Hematopoietic multipotent progenitor cell treated with erythropoietin and hydrocortisone succinate and interleukin-3 and kit ligand, for 4 days (in vitro differentiated cells): ENCODE results near the gene PPP4R1.

Experiments
- DNase-seq: peaks from one replicate; pipeline ENCODE4 v3.0.0-alpha.2; 2015

Gene PPP4R1

GRCh38 chr18:9581667-9582066 is 32.7 kb downstream of the PPP4R1 start:
- no peak for DNase-seq

GRCh38 chr18:9578306-9578705 is 36.1 kb downstream of the PPP4R1 start:
- DNase-seq = no peak

DNA sequence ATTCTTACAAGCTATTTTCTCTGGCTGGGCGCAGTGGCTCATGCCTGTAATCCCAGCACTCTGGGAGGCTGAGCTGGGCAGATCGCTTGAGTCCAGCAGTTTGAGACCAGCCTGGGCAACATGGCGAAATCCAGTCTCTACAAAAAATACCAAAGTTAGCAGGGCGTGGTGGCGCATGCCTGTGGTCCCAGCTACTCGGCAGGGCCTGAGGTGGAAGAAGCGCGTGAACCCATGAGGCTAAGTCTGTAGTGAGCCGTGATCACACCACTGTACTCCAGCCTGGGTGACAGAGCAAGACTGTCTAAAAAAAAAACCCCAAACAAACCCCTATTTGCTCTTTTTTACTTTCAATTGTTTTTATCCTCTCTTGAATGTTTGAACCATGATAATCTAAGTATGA is 37.0 kb downstream of the PPP4R1 start:
- DNase-seq = peak; percentile 8

DNA sequence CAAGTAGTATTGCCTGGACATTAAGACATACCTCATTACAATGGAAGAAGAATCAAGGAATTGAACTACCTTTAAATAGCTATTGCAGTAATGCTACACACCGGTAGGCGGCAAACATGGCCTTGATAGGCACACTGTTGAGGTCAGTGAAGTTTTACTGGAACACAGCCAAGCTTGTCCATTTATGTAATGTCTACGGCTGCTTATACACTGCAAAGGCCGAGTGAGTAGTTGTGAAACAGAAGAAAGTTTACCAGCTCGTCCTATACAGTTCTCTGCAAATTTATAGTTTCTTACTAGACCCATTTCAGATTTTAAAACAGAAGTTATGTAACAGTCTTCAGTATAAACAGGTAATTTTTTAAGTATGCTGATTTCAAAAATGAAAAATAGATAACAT is 38.8 kb downstream of the PPP4R1 start:
- DNase-seq = peak; percentile 92

- DNase-seq = no peak
Measured at GRCh38 chr18:9574473-9575115, 39.8 kb downstream of the PPP4R1 start.

GRCh38 chr18:9571546-9571945 is 42.8 kb downstream of the PPP4R1 start:
- no peak for DNase-seq

- DNase-seq = no peak
Measured at GRCh38 chr18:9570255-9570654, 44.1 kb downstream of the PPP4R1 start.

DNA sequence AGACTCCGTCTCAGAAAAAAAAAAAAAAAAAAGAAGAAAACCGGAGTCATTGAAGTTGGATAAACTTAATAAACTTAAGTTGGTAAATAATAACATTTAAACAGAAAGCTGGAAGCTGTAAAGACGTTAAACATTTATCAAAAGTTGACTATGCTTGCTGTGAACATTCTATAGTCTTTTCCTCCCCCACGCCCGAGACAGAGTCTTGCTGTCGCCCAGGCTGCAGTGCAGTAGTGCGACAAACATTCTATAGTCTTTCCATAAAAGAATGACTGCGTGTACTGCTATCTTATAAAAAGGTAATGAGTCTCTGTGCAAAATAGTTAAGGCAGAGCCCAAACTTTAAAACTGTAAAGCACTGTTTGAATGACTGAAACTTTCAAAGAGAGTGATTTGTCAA is 45.2 kb downstream of the PPP4R1 start:
- no peak for DNase-seq

DNA sequence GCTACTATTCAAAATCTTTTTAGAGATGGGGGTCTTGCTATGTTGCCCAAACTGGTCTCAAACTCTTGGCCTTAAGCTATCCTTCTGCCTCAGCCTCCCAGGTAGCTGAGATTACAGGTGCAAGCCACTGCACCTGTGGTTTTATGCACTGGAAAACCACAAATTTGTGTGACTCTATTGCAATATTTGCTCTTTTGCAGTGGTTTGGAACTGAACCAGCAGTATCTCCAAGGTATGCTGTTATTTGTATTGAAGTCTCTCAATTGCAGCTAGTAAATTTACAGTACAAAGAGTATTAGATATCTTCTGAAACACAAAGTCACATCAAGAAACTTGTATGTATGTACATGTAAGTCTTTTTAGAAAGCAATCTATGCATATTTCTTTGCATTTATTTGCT is 46.2 kb downstream of the PPP4R1 start:
- no peak for DNase-seq

GRCh38 chr18:9565407-9565806 is 49.0 kb downstream of the PPP4R1 start:
- DNase-seq = no peak

DNA sequence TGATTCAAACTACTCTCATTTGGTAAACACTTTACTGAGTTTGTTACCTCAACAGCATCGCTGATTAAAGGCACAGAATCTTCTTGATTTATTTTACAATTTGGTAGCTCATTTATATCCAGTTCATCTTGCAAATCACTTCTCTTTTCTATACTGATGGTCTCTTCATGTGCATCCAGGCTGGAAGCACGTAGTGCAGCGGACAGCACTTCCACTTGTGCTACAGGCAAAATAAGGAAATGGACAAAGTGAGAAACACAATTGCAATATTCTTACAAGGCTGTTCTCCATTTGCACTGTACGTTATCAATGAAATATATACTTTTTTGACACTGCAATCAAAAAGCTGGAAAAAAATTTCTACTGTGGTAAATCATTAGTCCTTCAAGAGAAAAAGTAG is 51.0 kb downstream of the PPP4R1 start:
- DNase-seq = no peak

GRCh38 chr18:9562584-9562983 is 51.8 kb downstream of the PPP4R1 start:
- DNase-seq = no peak

DNA sequence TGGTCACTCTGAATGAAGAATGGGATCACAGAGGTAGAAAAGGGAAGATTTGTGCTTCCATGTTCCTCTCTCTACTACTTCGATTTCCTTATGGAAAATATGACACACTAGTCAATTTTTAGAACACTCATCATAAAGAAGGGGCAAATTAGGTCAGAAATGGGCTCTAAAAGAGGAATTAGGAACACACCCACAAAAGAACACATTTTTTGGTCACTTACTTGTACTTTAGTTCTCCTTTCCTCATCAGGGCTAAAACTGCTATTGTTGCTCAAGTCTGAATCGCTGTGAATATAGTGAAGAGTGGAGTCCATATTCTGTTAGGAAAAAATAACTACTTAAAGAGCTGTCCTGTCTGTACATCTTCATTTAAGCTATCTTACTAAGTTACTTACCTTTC is 52.6 kb downstream of the PPP4R1 start:
- peak; percentile 27 for DNase-seq

DNA sequence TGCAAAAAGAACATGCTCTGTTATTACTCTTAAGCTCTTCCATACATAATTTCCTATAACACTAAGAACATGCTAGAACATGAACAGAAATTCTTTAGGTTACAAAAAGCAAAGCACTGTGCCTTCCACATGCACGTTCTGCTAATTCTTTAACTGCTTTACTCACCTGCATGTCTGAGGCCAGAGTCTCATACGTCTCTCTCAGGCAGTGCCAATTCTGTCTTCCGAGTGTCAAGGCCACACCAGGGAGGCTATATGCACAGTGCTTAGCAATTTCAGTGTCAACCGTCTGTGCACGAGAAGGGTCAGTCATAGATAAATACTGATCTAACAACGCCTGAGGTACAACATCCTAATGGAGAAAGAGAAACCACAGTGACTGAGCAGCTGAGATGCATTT is 55.1 kb downstream of the PPP4R1 start:
- DNase-seq = no peak

- no peak for DNase-seq
Measured at GRCh38 chr18:9558387-9559064, 55.8 kb downstream of the PPP4R1 start.

DNA sequence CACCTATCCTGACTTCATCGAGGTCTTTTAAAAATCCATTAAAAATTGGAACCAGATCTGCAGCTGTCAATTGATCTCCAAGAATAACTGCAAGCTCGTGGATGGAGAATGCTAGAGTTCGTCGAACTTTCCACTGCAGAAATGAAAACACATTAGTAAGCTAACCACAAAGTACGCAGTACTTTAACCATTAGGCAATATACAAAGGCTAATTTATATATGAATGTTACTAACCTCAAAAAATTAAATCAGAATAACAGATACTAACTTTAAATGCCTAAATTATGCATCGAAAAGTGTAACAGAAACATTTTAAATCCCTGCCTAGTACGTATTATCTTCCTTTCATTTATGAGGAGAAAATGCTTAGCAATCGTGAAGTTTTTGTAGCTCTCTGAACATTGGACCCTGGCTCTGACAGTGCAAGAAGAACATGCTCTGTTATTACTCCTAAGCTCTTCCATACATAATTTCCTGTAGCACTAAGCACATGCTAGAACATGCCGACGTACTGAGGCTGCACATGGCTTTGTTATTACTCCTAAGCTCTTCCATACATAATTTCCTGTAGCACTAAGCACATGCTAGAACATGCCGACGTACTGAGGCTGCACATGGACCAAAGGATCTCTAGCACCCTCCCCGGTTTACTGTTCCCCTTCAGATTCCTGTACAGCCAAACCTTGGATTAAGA is 57.0 kb downstream of the PPP4R1 start:
- no peak for DNase-seq

- DNase-seq = no peak
Measured at GRCh38 chr18:9552616-9553015, 61.7 kb downstream of the PPP4R1 start.

DNA sequence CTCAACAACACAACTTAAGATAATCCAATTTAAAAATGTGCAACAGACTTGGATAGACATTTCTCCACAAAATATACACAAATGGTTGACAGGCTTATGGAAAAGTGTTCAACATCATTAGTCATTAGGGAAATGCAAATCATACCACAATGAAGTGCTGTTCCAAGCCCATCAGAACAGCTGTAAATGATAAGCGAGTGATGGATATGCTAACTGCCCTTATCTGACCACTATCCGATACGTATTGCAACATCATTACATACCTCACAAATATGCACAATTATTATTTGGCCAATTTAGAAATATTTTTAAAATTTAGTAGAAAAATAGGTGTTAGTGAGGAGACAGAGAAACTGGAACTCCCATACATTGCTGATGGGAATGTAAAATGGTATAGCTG is 62.2 kb downstream of the PPP4R1 start:
- DNase-seq = no peak

DNA sequence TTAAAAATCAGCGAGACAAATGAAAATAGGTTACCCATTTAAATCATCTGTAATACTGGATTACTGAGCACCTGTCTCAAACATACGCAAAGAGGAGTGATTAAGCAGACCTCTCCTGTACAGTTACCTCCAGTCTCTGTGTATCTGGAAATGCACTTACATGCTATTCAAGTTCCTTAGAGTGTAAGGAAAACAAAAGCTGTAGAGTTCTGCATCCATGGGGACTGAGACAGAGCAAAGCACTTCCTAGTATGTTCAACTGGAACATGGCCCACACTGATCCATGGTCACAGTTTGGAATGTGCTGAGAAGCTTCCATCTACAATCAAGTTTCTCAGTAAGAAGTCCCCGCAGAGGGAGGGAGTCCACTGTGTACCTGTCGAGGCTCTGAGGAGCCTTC is 63.9 kb downstream of the PPP4R1 start:
- DNase-seq = no peak

- no peak for DNase-seq
Measured at GRCh38 chr18:9549405-9549804, 65.0 kb downstream of the PPP4R1 start.

GRCh38 chr18:9547782-9548181 is 66.6 kb downstream of the PPP4R1 start:
- no peak for DNase-seq

DNA sequence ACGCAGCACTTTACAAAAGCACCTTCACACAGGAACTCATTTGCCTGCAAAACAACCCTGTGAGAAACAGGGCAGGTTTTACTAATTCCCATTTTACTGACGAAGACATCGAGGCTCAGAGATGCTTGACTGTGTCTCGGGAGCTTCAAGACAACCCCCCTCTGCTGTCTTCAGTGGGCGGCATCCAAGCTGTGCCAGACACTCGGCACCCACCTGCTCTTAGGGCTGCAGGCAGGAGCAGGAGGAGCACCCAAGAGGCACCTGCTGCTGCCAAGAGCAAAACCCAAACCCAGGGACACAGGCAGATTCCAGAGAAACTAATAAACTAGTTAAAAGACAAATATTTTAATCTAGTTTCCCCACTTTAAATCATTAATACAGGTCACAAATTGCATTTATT is 67.9 kb downstream of the PPP4R1 start:
- DNase-seq = no peak

DNA sequence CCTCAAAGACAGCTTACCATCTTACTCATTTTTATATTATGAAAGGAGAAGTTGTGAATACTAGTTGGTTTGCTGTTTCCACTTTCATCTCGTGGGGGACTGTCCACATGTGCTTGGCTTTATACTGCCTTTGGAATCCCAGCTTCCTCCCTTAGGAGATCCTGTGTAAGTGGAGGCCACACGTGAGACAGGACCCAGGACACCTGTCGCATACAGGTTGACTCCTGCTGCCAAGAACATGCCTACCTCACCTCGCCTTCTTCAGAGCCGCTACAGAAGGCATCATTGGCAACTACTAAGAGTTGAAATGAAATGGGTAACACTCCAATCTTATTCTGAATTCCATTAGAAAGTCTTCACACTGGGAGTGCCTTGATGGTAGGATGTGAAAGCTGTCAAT is 69.3 kb downstream of the PPP4R1 start:
- DNase-seq = no peak

DNA sequence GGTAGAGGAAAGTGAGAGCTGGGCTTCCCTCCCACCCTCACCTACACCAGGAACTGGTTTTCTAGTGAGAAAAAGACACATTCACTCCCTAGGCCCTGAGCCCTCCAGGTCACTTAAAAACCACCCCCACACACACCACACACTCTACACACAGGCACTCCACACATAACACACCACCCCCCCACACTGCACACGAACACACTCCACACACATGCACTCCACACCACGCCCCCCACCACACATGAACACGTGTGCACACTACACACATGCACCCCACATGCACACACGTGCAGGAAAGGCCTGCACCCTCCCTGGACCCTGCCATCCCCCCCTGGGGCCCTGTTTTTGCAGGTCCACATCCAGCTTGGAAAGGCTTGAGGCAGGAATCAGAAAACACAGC is 71.4 kb downstream of the PPP4R1 start:
- no peak for DNase-seq
